ENCODE measurements around the gene SERPINB2.

DNA sequence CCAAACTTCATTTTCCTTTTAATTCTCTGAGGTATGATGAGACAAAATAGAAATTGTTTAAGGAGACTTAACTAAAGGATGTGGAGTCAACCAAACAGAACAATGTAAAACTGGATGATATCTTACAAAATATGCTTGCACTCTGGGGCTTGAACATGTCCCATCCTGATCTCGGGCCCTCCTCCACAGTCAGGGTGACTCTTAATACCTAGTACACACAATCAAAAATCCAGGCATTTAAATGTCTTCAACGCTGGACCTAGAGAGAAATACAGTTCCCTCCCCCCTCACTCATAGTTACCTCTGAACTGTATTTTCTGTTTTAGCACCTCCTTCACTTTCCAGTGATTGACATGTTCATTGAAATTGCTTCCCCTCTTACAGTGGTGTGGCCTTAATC lies 36.9 kb upstream of the SERPINB2 start:
- TF ChIP-seq, protein P1, sequence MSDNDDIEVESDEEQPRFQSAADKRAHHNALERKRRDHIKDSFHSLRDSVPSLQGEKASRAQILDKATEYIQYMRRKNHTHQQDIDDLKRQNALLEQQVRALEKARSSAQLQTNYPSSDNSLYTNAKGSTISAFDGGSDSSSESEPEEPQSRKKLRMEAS (IDR thresholded peaks at IDR 0.05) = no peak
- TF ChIP-seq, protein P2, sequence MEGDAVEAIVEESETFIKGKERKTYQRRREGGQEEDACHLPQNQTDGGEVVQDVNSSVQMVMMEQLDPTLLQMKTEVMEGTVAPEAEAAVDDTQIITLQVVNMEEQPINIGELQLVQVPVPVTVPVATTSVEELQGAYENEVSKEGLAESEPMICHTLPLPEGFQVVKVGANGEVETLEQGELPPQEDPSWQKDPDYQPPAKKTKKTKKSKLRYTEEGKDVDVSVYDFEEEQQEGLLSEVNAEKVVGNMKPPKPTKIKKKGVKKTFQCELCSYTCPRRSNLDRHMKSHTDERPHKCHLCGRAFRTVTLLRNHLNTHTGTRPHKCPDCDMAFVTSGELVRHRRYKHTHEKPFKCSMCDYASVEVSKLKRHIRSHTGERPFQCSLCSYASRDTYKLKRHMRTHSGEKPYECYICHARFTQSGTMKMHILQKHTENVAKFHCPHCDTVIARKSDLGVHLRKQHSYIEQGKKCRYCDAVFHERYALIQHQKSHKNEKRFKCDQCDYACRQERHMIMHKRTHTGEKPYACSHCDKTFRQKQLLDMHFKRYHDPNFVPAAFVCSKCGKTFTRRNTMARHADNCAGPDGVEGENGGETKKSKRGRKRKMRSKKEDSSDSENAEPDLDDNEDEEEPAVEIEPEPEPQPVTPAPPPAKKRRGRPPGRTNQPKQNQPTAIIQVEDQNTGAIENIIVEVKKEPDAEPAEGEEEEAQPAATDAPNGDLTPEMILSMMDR (IDR thresholded peaks at IDR 0.05 in 2 of 3, conservative IDR thresholded peaks at IDR 0.05 in 1 of 3; ENCODE audit: borderline replicate concordance in 1 of 3, insufficient read depth in 1 of 3, low read depth in 2 of 3, low read length in 2 of 3) = no peak
- TF ChIP-seq POLR2AphosphoS5 (IDR thresholded peaks at IDR 0.05; ENCODE audit: low read depth, low read length) (no peak), RAD21 (IDR thresholded peaks at IDR 0.05; ENCODE audit: low read depth) (no peak), EZH2 (IDR thresholded peaks at IDR 0.05) (no peak)
- TF ChIP-seq, protein P3, sequence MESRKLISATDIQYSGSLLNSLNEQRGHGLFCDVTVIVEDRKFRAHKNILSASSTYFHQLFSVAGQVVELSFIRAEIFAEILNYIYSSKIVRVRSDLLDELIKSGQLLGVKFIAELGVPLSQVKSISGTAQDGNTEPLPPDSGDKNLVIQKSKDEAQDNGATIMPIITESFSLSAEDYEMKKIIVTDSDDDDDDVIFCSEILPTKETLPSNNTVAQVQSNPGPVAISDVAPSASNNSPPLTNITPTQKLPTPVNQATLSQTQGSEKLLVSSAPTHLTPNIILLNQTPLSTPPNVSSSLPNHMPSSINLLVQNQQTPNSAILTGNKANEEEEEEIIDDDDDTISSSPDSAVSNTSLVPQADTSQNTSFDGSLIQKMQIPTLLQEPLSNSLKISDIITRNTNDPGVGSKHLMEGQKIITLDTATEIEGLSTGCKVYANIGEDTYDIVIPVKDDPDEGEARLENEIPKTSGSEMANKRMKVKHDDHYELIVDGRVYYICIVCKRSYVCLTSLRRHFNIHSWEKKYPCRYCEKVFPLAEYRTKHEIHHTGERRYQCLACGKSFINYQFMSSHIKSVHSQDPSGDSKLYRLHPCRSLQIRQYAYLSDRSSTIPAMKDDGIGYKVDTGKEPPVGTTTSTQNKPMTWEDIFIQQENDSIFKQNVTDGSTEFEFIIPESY (IDR thresholded peaks at IDR 0.05; ENCODE audit: extremely low read depth, insufficient replicate concordance, low read length) = no peak
